GM23248 (cell line): ENCODE data around the gene MCOLN1. TPM values are rescaled to one million over a fixed set of nuclear protein-coding genes. Genes with fewer than 3 reads are reported as not detected.

Source experiments
- DNase-seq: peaks from one replicate; pipeline ENCODE4 v3.0.0-alpha.2; 2015
- H2AFZ ChIP-seq: fragments of 200-600 bp; sonication (generic); 2 replicates; pipeline ENCODE4 v1.6.1; 2016; ENCODE audit warnings: antibody characterized with exemption
- H3F3A ChIP-seq: fragments of 200-600 bp; sonication (generic); 2 replicates; pipeline ENCODE4 v1.6.1; 2016; ENCODE audit warnings: mild to moderate bottlenecking, antibody characterized with exemption, mixed run types; ENCODE audit not compliant: insufficient read depth
- H3K27ac ChIP-seq: fragments of 200-600 bp; sonication (generic); 2 replicates; pipeline ENCODE4 v1.5.1; 2016; ENCODE audit warnings: mild to moderate bottlenecking
- H3K27me3 ChIP-seq: fragments of 200-600 bp; sonication (generic); replicated peaks from 2 replicates; pipeline ENCODE4 v1.6.1; 2016; ENCODE audit warnings: mild to moderate bottlenecking; ENCODE audit not compliant: insufficient read depth
- H3K36me3 ChIP-seq: fragments of 200-600 bp; sonication (generic); 2 replicates; pipeline ENCODE4 v1.6.1; 2016; ENCODE audit warnings: low read depth, mild to moderate bottlenecking
- H3K4me1 ChIP-seq: fragments of 200-600 bp; sonication (generic); 2 replicates; pipeline ENCODE4 v1.6.1; 2016; ENCODE audit warnings: mild to moderate bottlenecking; ENCODE audit not compliant: insufficient read depth
- H3K4me2 ChIP-seq: fragments of 200-600 bp; sonication (generic); one replicate; pipeline ENCODE4 v1.6.1; 2016; ENCODE audit warnings: mild to moderate bottlenecking; ENCODE audit not compliant: unreplicated experiment
- H3K4me3 ChIP-seq: fragments of 200-600 bp; sonication (generic); 2 replicates; pipeline ENCODE4 v1.5.1; 2016; ENCODE audit warnings: mild to moderate bottlenecking
- H3K79me2 ChIP-seq: fragments of 200-600 bp; sonication (generic); 2 replicates; pipeline ENCODE4 v1.6.1; 2016; ENCODE audit warnings: mild to moderate bottlenecking; ENCODE audit not compliant: insufficient read depth
- H3K9ac ChIP-seq: fragments of 200-600 bp; sonication (generic); 2 replicates; pipeline ENCODE4 v1.6.1; 2016; ENCODE audit warnings: mild to moderate bottlenecking
- H3K9me2 ChIP-seq: fragments of 200-600 bp; sonication (generic); 2 replicates; pipeline ENCODE4 v1.6.1; 2016; ENCODE audit warnings: mixed run types, mild to moderate bottlenecking, moderate library complexity; ENCODE audit not compliant: insufficient read depth
- H3K9me3 ChIP-seq: fragments of 200-600 bp; sonication (generic); one replicate; pipeline ENCODE4 v1.6.1; 2017; ENCODE audit warnings: low read depth
- H4K20me1 ChIP-seq: fragments of 200-600 bp; sonication (generic); 2 replicates; pipeline ENCODE4 v1.6.0; 2016; ENCODE audit not compliant: insufficient read depth
- EZH2 ChIP-seq: fragments of 200-600 bp; sonication (generic); IDR thresholded peaks from 2 replicates; pipeline ENCODE4 v1.6.1; 2018; ENCODE audit warnings: antibody characterized with exemption, mild to moderate bottlenecking; ENCODE audit not compliant: insufficient read depth, poor library complexity, severe bottlenecking
- EZH2phosphoT487 ChIP-seq: fragments of 200-600 bp; sonication (generic); IDR thresholded peaks from 2 replicates; pipeline ENCODE4 v1.6.1; 2018; ENCODE audit warnings: antibody characterized with exemption, moderate library complexity, mild to moderate bottlenecking, low read depth; ENCODE audit not compliant: insufficient read depth
- WGBS, 2 experiments: methylation state at CpG; one replicate each; pipeline ENCODE4 v1.1.6; 2015 to 2017; ENCODE audit warnings: low lambda C conversion rate in 2 of 2, low coverage in 1 of 2; ENCODE audit errors: missing lambda C conversion rate in 2 of 2; 5-methylcytosine and 5-hydroxymethylcytosine counted together
- in situ Hi-C: fragments of 300-500 bp; cut with MboI; formaldehyde crosslinking; loops from 2 replicates; pipeline ENCODE4 v1.15.0; 2020
- polyA plus RNA-seq: library from polyadenylated mRNA; unstranded; fragments of >200 nt; fragmentation: Nextera tagmentation; extraction: Ambion mirVana; gene quantifications from 2 replicates; pipeline ENCODE4 v1.2.1, GENCODE V29; 2016
- total RNA-seq: library from RNA; depleted of rRNA; stranded (reverse); fragments of >200 nt; shearing (Covaris generic); gene quantifications from 2 replicates; pipeline ENCODE4 v1.2.3, GENCODE V29; 2014

MCOLN1 gene
- total and polyA plus RNA-seq, 2 experiments from 2014 or later = 4.9 to 28.6 TPM

GRCh38 chr19:7545300-7545699 is 22.9 kb downstream of the MCOLN1 start:
- Histone ChIP-seq H3K4me3 (no peak overlapping the region), H3K4me1 (no peaks in the 10 kb centered on the region), H3K9me3 (no peaks in the 10 kb centered on the region), H3K27me3 (no peaks in the 10 kb centered on the region), H4K20me1 (no peaks in the 10 kb centered on the region), H3K9ac (no peak overlapping the region), H3K79me2 (no peaks in the 10 kb centered on the region), H3K9me2 (no peaks in the 10 kb centered on the region), H3K27ac (no peak overlapping the region), H3K4me2 (no peak overlapping the region), H3K36me3 (no peaks in the 10 kb centered on the region), H2AFZ (no peak overlapping the region), H3F3A (no peaks in the 10 kb centered on the region)
- TF ChIP-seq EZH2phosphoT487 (no peak), EZH2 (no peak)
- in situ Hi-C loops = no loop called here
- DNase-seq = no peak
- 94 to 95% methylated on average over 8 of the region's 8 CpGs for WGBS, 2 experiments

DNA sequence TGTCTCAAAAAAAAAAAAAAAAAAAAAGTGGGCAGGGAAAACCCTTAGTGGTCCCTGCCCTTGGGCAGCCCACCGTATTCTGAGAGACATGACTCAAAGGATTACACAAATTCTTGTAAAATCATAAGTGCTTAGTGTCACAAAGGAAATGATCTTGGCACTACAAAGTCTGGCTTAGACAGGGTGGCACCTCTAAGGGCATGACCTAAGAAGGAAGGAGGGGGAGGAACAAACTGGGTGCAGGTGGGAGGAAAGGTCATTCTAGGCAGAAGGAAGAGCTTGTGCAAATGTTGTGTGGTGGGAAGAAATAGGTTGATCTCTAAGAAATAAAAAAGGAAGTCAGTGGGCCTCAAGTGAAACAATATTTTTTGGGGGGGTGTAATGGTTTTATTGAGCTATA is 23.5 kb downstream of the MCOLN1 start:
- 27 to 52% methylated on average over 1 of the region's 1 CpG for WGBS, 2 experiments
- Histone ChIP-seq H4K20me1 (no peaks in the 10 kb centered on the region), H3K9me3 (no peaks in the 10 kb centered on the region), H3K9ac (no peak overlapping the region), H3F3A (no peaks in the 10 kb centered on the region), H3K4me2 (no peak overlapping the region), H3K4me1 (no peaks in the 10 kb centered on the region), H3K27ac (no peak overlapping the region), H3K9me2 (no peaks in the 10 kb centered on the region), H3K27me3 (no peaks in the 10 kb centered on the region), H3K79me2 (no peaks in the 10 kb centered on the region), H2AFZ (no peak overlapping the region), H3K4me3 (no peak overlapping the region), H3K36me3 (0 out of 2 replicates have a peak, but pooled peaks cover 4% of the 10 kb centered on the region)
- no peak for DNase-seq
- TF ChIP-seq EZH2 = no peak
- TF ChIP-seq EZH2phosphoT487 = no peak
- in situ Hi-C loops = no loop called here

- Histone ChIP-seq H3K9me3 (no peaks in the 10 kb centered on the region), H4K20me1 (no peaks in the 10 kb centered on the region), H3K4me2 (no peak overlapping the region), H3K9ac (no peak overlapping the region), H3K27ac (no peak overlapping the region), H3K4me1 (no peaks in the 10 kb centered on the region), H2AFZ (no peak overlapping the region), H3F3A (no peaks in the 10 kb centered on the region), H3K36me3 (0 out of 2 replicates have a peak, but pooled peaks cover 4% of the 10 kb centered on the region), H3K79me2 (no peaks in the 10 kb centered on the region), H3K4me3 (no peak overlapping the region), H3K9me2 (no peaks in the 10 kb centered on the region), H3K27me3 (no peaks in the 10 kb centered on the region)
- TF ChIP-seq EZH2 (no peak), EZH2phosphoT487 (no peak)
- DNase-seq = no peak
- 84 to 88% methylated on average over 3 of the region's 3 CpGs for WGBS, 2 experiments
- in situ Hi-C loops = no loop called here
These were observed 24.7 kb downstream of the MCOLN1 start for GRCh38 chr19:7547159-7547558.

DNA sequence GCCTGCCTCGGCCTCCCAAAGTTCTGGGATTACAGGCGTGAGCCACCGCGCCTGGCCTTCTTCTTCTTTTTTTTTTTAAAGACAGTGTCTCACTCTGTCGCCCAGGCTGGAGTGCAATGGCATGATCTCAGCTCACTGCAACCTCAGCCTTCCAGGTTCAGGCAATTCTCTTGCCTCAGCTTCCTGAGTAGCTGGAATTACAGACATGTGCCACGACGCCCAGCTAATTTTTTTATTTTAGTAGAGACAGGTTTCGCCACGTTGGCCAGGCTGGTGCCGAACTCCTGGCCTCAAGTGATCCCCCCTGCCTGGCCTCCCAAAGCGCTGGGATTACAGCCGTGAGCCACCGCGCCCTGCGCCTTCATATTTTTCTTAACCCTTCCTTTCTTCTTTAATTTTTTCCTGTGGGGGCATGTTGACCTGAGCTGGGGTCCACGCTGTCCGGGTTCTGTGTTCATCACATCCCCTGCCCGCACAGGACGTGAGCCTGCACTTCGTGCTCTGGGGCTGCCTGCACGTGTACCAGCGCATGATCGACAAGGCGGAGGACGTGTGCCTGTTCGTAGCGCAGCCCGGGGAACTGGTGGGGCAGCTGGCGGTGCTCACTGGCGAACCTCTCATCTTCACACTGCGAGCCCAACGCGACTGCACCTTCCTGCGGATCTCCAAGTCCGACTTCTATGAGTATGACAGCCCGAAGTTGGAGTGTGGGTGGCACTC is 27.2 kb downstream of the MCOLN1 start:
- Histone ChIP-seq H3K27me3 (no peaks in the 10 kb centered on the region), H3K36me3 (0 out of 2 replicates have a peak, but pooled peaks cover 4% of the 10 kb centered on the region), H3K9ac (no peak overlapping the region), H3K79me2 (no peaks in the 10 kb centered on the region), H3K4me3 (no peak overlapping the region), H3F3A (no peaks in the 10 kb centered on the region), H3K9me3 (no peaks in the 10 kb centered on the region), H2AFZ (no peak overlapping the region), H3K4me1 (no peaks in the 10 kb centered on the region), H3K4me2 (no peak overlapping the region), H3K27ac (no peak overlapping the region), H4K20me1 (no peaks in the 10 kb centered on the region), H3K9me2 (no peaks in the 10 kb centered on the region)
- no peak for DNase-seq
- no peak for TF ChIP-seq EZH2phosphoT487
- TF ChIP-seq EZH2 = no peak
- in situ Hi-C loops = no loop called here
- WGBS, 2 experiments = 96 to 97% methylated on average over 32 of the region's 36 CpGs
